A549 treated with AZD9567 at 1 μM for 4 hours (cell line): ENCODE results near the gene COL20A1. TPM values are rescaled to one million over a fixed set of nuclear protein-coding genes. Genes with fewer than 3 reads are reported as not detected.

Experiments
- total RNA-seq: library from RNA; stranded (reverse); fragments of 200-300 nt; extraction: Qiagen RNA extraction; gene quantifications from 5 replicates; pipeline ENCODE4 v1.2.3, GENCODE V29; 2022; ENCODE audit not compliant: insufficient read depth

Gene COL20A1
- total RNA-seq: 0.79 to 1.2 TPM (median 0.96 TPM) in 4 of 5 replicates, not detected in the other

DNA sequence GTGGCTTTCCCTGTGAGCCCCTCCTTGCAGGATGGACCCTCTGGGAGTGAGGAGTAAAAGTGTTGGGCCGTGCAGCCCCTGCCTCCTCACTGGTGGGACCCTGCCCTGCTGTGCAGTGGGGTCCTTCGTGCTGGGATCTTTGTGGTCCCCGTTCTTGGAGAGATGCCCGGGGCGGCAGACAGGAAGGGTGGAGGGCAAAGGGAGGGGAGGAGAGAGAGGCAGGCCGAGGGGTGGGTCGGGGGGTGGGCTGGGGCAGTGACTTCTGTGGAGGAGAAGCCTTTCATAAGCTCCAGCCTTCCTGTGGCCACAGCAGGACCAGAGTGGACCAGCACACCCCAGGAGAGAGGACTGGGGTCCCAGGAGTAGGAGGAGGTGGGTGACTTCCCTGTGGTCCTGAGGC, at the start of gene COL20A1:
COL20A1 (plus strand) TSS at position 283 of the 400 bp plus-strand sequence. CDS start 1,922 bp downstream, outside the sequence.

DNA sequence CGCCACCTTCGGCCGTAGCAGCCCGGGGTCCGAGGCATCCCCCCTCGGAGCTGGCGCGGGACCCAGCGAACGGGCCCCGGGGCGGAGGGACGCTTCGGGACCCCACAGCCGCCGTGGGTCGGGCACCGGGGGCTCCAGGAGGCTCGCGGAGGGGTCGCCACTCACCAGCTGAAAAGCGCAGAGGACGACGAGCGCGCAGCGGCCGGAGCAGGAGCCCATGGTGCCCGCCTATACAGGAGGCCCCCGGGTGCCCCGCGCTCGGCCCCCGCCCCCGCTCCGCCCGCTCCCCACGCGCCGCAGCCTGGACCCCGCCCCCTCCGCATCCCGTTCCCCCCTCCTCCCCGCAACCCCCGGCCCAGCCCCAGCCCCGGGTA, 38.8 kb upstream of the COL20A1 start, which contains the start of gene NKAIN4:
NKAIN4 (minus strand) TSS at position 232 of the 374 bp plus-strand sequence; CDS start at position 219, 13 bp downstream.

DNA sequence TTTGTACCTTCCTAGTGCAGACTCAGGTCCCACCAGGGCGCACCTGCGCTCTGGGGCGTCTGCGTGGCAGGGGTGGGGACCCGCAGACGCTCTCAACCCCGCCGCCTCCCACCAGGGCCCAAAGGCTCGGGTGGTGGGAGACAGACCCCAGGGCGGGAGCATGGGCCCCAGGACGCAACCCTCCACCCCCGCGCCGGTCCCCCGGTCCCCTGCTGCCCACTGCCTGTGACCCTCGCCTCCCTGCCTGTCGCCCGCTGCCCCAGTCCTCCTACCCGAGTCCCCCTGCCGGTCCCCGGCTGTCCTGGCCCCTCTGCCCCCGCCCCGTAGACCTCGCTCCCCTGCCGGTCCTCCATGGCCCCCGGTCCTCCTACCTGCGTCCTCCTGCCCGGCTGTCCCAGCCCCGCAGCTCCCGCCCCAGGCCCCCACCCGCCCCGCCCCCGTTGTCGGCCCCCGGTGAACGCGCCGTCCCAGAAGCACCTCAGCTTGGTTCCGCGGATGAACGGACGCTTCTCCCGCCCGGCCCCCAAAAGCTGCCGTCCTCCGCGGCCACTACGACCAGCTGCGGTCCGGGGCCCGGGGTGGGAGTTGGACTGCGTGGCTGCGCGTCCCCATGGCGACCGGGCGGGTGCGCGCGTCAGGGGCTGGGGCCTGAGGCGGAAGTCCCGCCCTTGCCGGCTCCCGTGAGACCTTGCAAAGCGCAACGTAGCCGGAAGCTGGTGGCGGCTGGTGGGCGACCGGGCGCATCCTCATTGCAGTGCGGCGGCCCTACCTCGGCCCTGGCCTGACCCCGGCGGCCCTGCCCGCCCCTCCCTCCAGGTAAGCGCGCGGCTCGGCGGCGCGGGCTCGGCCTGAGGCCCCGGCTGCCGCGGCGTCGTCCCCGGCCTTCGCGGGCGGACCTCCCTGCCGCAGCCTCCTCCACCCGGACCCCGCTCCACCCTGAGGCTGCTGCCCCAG, 20.6 kb upstream of the COL20A1 start, which contains the start of gene ARFGAP1:
ARFGAP1 (plus strand) TSS at position 709 of the 954 bp plus-strand sequence. CDS start 2,768 bp downstream, outside the sequence.

DNA sequence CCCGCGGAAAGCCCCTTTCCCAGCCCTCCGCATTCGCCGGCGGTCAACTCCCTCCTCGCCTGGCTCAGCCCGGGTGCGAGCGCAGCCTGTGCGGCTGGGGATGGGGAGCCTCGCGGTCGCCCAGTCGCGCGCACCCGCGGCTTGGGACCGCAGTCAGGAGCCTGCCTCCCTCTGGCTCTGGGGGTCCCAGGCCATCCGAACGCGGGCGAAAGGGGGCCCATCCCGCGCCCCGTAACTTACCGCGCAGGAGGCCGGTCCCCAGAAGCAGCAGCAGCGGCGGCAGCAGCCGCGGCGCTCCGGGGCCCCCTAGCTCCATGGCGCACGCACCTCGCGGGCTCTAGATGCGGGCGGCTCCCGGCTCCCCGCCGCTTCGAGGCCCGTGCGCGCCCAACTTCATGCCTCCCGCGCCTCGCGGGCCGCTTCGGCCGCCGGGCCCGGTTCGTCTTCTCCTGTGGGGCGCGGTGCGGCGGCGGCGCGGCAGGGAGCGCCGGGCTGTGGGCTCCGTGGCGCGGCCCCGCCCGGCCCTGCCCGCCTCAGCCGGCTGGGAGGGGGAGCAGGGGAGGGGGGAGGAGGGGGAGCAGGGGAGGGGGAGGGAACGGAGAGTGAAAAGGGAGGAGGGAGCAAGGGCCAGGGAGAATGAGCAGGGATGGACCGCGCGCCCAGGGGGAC, 68.0 kb downstream of the COL20A1 start, which contains the start of gene CHRNA4:
CHRNA4 (minus strand) TSS at position 500 of the 669 bp plus-strand sequence; CDS start at position 316, 184 bp downstream.

Other genes with a start within 250 kb of the COL20A1 start
- 46.6 to 51.1 TPM (median 47.0 TPM) in 5 replicates for gene YTHDF1, start 77.1 kb upstream of the COL20A1 start, total RNA-seq
- gene BIRC7, start 57.3 kb upstream of the COL20A1 start, total RNA-seq: 2.3 to 3.6 TPM (median 2.7 TPM) in 4 of 5 replicates, not detected in the other
- 3.4 to 6.3 TPM (median 4.4 TPM) in 5 replicates for gene NKAIN4, start 38.7 kb upstream of the COL20A1 start, total RNA-seq
- gene ARFGAP1, start 20.4 kb upstream of the COL20A1 start, total RNA-seq: 64.0 to 81.6 TPM (median 75.4 TPM) in 5 replicates
- gene CHRNA4, start 68.2 kb downstream of the COL20A1 start, total RNA-seq: 0.22 to 0.33 TPM (median 0.26 TPM) in 4 of 5 replicates, not detected in the other
- gene KCNQ2, start 179.5 kb downstream of the COL20A1 start, total RNA-seq: 0.46 to 0.77 TPM (median 0.50 TPM) in 4 of 5 replicates, not detected in the other
- gene EEF1A2, start 205.9 kb downstream of the COL20A1 start, total RNA-seq: 120 to 184 TPM (median 152 TPM) in 5 replicates
- 265 to 354 TPM (median 319 TPM) in 5 replicates for gene PPDPF, start 227.6 kb downstream of the COL20A1 start, total RNA-seq
- gene PTK6, start 244.2 kb downstream of the COL20A1 start, total RNA-seq: 2.7 to 4.8 TPM (median 3.2 TPM) in 5 replicates